Panc1 (cell line): Measurements from ENCODE around the gene BTBD1.

Experiments
- CTCF ChIP-seq: fragments of 450-650 bp; IDR thresholded peaks from 2 replicates; pipeline ENCODE4 v1.5.1; 2017; ENCODE audit warnings: mild to moderate bottlenecking
- POLR2AphosphoS5 ChIP-seq: IDR thresholded peaks from 2 replicates; pipeline ENCODE4 v1.6.1; 2012; ENCODE audit warnings: mild to moderate bottlenecking, low read depth, low read length, moderate library complexity
- REST ChIP-seq, 2 experiments: IDR thresholded peaks; 2 replicates each; pipeline ENCODE4 v1.6.1; 2011 to 2012; ENCODE audit warnings: low read depth in 2 of 2, control low read depth in 1 of 2, low read length in 1 of 2, mild to moderate bottlenecking in 1 of 2, moderate library complexity in 1 of 2; ENCODE audit not compliant: insufficient read depth in 1 of 2
- TCF7L2 ChIP-seq: IDR thresholded peaks from 2 replicates; pipeline ENCODE4 v1.6.1; 2011; ENCODE audit warnings: mild to moderate bottlenecking, low read depth, low read length, inconsistent platforms

GRCh38 chr15:82968066-82968465 lies 99.0 kb downstream of the BTBD1 start:
- TF ChIP-seq CTCF (no peak), POLR2AphosphoS5 (no peak), REST (IDR thresholded peaks at IDR 0.05; ENCODE audit: insufficient read depth in 1 of 2, low read depth in 2 of 2, low read length in 1 of 2) (no peak), TCF7L2 (no peak)
